Esophagus squamous epithelium (tissue), 4 donors: ENCODE results near the gene ZNF296.

Experiments
- POLR2A ChIP-seq, 4 donors: fragments of 450-650 bp; IDR thresholded peaks; one replicate each; pipeline ENCODE4 v1.6.1; 2017; ENCODE audit warnings: antibody characterized with exemption in 4 of 4, mild to moderate bottlenecking in 4 of 4, moderate library complexity in 3 of 4
- TF ChIP-seq, protein P1 (sequence below), 6 experiments: fragments of 450-650 bp in 4 of 6; fragments of 200-600 bp in 2 of 6; sonication (generic) in 2 of 6; IDR thresholded peaks; one replicate each; pipeline ENCODE4 v1.5.1; 2016 to 2019; ENCODE audit warnings: antibody characterized with exemption in 6 of 6, mild to moderate bottlenecking in 4 of 6, moderate library complexity in 4 of 6

GRCh38 chr19:45103508-45104319 lies 27.4 kb upstream of the ZNF296 start:
- TF ChIP-seq, protein P1, sequence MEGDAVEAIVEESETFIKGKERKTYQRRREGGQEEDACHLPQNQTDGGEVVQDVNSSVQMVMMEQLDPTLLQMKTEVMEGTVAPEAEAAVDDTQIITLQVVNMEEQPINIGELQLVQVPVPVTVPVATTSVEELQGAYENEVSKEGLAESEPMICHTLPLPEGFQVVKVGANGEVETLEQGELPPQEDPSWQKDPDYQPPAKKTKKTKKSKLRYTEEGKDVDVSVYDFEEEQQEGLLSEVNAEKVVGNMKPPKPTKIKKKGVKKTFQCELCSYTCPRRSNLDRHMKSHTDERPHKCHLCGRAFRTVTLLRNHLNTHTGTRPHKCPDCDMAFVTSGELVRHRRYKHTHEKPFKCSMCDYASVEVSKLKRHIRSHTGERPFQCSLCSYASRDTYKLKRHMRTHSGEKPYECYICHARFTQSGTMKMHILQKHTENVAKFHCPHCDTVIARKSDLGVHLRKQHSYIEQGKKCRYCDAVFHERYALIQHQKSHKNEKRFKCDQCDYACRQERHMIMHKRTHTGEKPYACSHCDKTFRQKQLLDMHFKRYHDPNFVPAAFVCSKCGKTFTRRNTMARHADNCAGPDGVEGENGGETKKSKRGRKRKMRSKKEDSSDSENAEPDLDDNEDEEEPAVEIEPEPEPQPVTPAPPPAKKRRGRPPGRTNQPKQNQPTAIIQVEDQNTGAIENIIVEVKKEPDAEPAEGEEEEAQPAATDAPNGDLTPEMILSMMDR (IDR thresholded peaks at IDR 0.05) = no peak
- no peak for TF ChIP-seq POLR2A (IDR thresholded peaks at IDR 0.05)
